Hepatocyte (in vitro differentiated cells): ENCODE data around the gene C19orf12. TPM values are rescaled to one million over a fixed set of nuclear protein-coding genes. Genes with fewer than 3 reads are reported as not detected.

Source experiments
- DNase-seq: peaks from one replicate; pipeline ENCODE4 v3.0.0-alpha.2; 2016; ENCODE audit warnings: low spot score
- H2AFZ ChIP-seq: fragments of 200-600 bp; sonication (generic); 2 replicates; pipeline ENCODE4 v1.6.0; 2016; ENCODE audit warnings: antibody characterized with exemption, mild to moderate bottlenecking
- H3K27ac ChIP-seq: fragments of 200-600 bp; sonication (generic); 2 replicates; pipeline ENCODE4 v1.5.1; 2016; ENCODE audit warnings: mild to moderate bottlenecking
- H3K27me3 ChIP-seq: fragments of 200-600 bp; sonication (generic); 2 replicates; pipeline ENCODE4 v1.6.1; 2016
- H3K36me3 ChIP-seq: fragments of 200-600 bp; sonication (generic); replicated peaks from 2 replicates; pipeline ENCODE4 v1.5.1; 2016; ENCODE audit warnings: low read depth; ENCODE audit not compliant: insufficient read depth
- H3K4me1 ChIP-seq: fragments of 200-600 bp; sonication (generic); 2 replicates; pipeline ENCODE4 v1.5.1; 2016; ENCODE audit warnings: mild to moderate bottlenecking, moderate library complexity; ENCODE audit not compliant: insufficient read depth
- H3K4me2 ChIP-seq: fragments of 200-600 bp; sonication (generic); 2 replicates; pipeline ENCODE4 v1.6.0; 2016
- H3K4me3 ChIP-seq: fragments of 200-600 bp; sonication (generic); 2 replicates; pipeline ENCODE4 v1.5.1; 2016; ENCODE audit warnings: mild to moderate bottlenecking
- H3K79me2 ChIP-seq: fragments of 200-600 bp; sonication (generic); 2 replicates; pipeline ENCODE4 v1.6.0; 2017; ENCODE audit warnings: mild to moderate bottlenecking
- H3K9me2 ChIP-seq: fragments of 200-600 bp; sonication (generic); replicated peaks from 2 replicates; pipeline ENCODE4 v1.6.0; 2017; ENCODE audit warnings: mild to moderate bottlenecking; ENCODE audit not compliant: insufficient read depth
- H3K9me3 ChIP-seq: fragments of 200-600 bp; sonication (generic); 2 replicates; pipeline ENCODE4 v1.5.1; 2016; ENCODE audit warnings: low read depth, mild to moderate bottlenecking
- H4K20me1 ChIP-seq: fragments of 200-600 bp; sonication (generic); 2 replicates; pipeline ENCODE4 v1.6.0; 2016; ENCODE audit warnings: mild to moderate bottlenecking; ENCODE audit not compliant: insufficient read depth, poor library complexity, severe bottlenecking
- CTCF ChIP-seq: fragments of 200-600 bp; sonication (generic); IDR thresholded peaks from 2 replicates; pipeline ENCODE4 v1.5.1; 2016; ENCODE audit warnings: antibody characterized with exemption, mild to moderate bottlenecking; ENCODE audit not compliant: poor library complexity
- EZH2 ChIP-seq: fragments of 200-600 bp; sonication (generic); IDR thresholded peaks from 2 replicates; pipeline ENCODE4 v1.6.1; 2016; ENCODE audit warnings: antibody characterized with exemption, mild to moderate bottlenecking, borderline replicate concordance
- EZH2phosphoT487 ChIP-seq: fragments of 200-600 bp; sonication (generic); IDR thresholded peaks from one replicate; pipeline ENCODE4 v1.6.1; 2018; ENCODE audit warnings: antibody characterized with exemption, mild to moderate bottlenecking, low read depth, moderate library complexity; ENCODE audit not compliant: unreplicated experiment, severe bottlenecking
- WGBS: methylation state at CpG from one replicate; pipeline ENCODE4 v1.1.6; 2016; ENCODE audit warnings: low lambda C conversion rate; ENCODE audit errors: missing lambda C conversion rate; 5-methylcytosine and 5-hydroxymethylcytosine counted together
- polyA plus RNA-seq: library from polyadenylated mRNA; unstranded; fragments of >200 nt; fragmentation: Nextera tagmentation; extraction: Ambion mirVana; gene quantifications from 2 replicates; pipeline ENCODE4 v1.2.1, GENCODE V29; 2016
- total RNA-seq: library from RNA; depleted of rRNA; stranded (reverse); fragments of >200 nt; gene quantifications from 2 replicates; pipeline ENCODE4 v1.2.3, GENCODE V29; 2014

The C19orf12 gene
- total and polyA plus RNA-seq, 2 experiments from 2014 or later, result 41.5 to 57.2 TPM

- H3K27ac ChIP-seq, result no peak overlapping the region
- no peaks in the 10 kb centered on the region for H3K4me1 ChIP-seq
- no peaks in the 10 kb centered on the region for H4K20me1 ChIP-seq
- no peaks in the 10 kb centered on the region for H3K79me2 ChIP-seq
- 88% methylated on average over 5 of the region's 5 CpGs for WGBS
- H3K4me3 ChIP-seq, result no peak overlapping the region
- H3K9me3 ChIP-seq, result no peaks in the 10 kb centered on the region
- no peaks in the 10 kb centered on the region for H3K27me3 ChIP-seq
- H3K9me2 ChIP-seq, result no peaks in the 10 kb centered on the region
- TF ChIP-seq EZH2phosphoT487 (no peak), CTCF (no peak), EZH2 (no peak)
- DNase-seq, result no peak
- no peak overlapping the region for H2AFZ ChIP-seq
- H3K4me2 ChIP-seq, result no peak overlapping the region
- no peaks in the 10 kb centered on the region for H3K36me3 ChIP-seq
Observed at GRCh38 chr19:29735829-29736228, 20.8 kb upstream of the C19orf12 start.

GRCh38 chr19:29731331-29731850, 16.3 kb upstream of the C19orf12 start:
- TF ChIP-seq EZH2 (no peak), CTCF (no peak), EZH2phosphoT487 (no peak)
- no peak overlapping the region for H3K27ac ChIP-seq
- H4K20me1 ChIP-seq, result no peaks in the 10 kb centered on the region
- no peaks in the 10 kb centered on the region for H3K9me3 ChIP-seq
- no peaks in the 10 kb centered on the region for H3K4me1 ChIP-seq
- H3K9me2 ChIP-seq, result no peaks in the 10 kb centered on the region
- H2AFZ ChIP-seq, result no peak overlapping the region
- no peak overlapping the region for H3K4me3 ChIP-seq
- DNase-seq, result no peak
- no peak overlapping the region for H3K4me2 ChIP-seq
- WGBS, result 86% methylated on average over 13 of the region's 13 CpGs
- H3K27me3 ChIP-seq, result no peaks in the 10 kb centered on the region
- H3K79me2 ChIP-seq, result no peaks in the 10 kb centered on the region
- no peaks in the 10 kb centered on the region for H3K36me3 ChIP-seq

GRCh38 chr19:29727906-29728305, 12.8 kb upstream of the C19orf12 start:
- Histone ChIP-seq H3K4me1 (peaks cover 9% of the 10 kb centered on the region), H3K27ac (no peak overlapping the region), H3K9me3 (no peaks in the 10 kb centered on the region), H4K20me1 (no peaks in the 10 kb centered on the region), H3K4me2 (no peak overlapping the region), H3K36me3 (no peaks in the 10 kb centered on the region), H3K27me3 (peaks cover 6% of the 10 kb centered on the region), H3K79me2 (no peaks in the 10 kb centered on the region), H3K9me2 (no peaks in the 10 kb centered on the region), H2AFZ (no peak overlapping the region), H3K4me3 (no peak overlapping the region)
- TF ChIP-seq EZH2phosphoT487 (no peak), EZH2 (no peak), CTCF (no peak)
- DNase-seq, result no peak
- 67% methylated on average over 6 of the region's 6 CpGs for WGBS
